ENCODE data around the gene TBRG1.

GRCh38 chr11:124625504-124626168 is 3.0 kb downstream of the TBRG1 start:
- TF ChIP-seq, protein P1, sequence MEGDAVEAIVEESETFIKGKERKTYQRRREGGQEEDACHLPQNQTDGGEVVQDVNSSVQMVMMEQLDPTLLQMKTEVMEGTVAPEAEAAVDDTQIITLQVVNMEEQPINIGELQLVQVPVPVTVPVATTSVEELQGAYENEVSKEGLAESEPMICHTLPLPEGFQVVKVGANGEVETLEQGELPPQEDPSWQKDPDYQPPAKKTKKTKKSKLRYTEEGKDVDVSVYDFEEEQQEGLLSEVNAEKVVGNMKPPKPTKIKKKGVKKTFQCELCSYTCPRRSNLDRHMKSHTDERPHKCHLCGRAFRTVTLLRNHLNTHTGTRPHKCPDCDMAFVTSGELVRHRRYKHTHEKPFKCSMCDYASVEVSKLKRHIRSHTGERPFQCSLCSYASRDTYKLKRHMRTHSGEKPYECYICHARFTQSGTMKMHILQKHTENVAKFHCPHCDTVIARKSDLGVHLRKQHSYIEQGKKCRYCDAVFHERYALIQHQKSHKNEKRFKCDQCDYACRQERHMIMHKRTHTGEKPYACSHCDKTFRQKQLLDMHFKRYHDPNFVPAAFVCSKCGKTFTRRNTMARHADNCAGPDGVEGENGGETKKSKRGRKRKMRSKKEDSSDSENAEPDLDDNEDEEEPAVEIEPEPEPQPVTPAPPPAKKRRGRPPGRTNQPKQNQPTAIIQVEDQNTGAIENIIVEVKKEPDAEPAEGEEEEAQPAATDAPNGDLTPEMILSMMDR (IDR thresholded peaks at IDR 0.05; ENCODE audit: insufficient read depth, low read length): no peak
- TF ChIP-seq GABPA (IDR thresholded peaks at IDR 0.05; ENCODE audit: low read depth) (no peak), POLR2AphosphoS5 (IDR thresholded peaks at IDR 0.05; ENCODE audit: low read depth) (no peak), SPI1 (IDR thresholded peaks at IDR 0.05; ENCODE audit: borderline replicate concordance, low read depth) (no peak)
- TF ChIP-seq, protein P2, sequence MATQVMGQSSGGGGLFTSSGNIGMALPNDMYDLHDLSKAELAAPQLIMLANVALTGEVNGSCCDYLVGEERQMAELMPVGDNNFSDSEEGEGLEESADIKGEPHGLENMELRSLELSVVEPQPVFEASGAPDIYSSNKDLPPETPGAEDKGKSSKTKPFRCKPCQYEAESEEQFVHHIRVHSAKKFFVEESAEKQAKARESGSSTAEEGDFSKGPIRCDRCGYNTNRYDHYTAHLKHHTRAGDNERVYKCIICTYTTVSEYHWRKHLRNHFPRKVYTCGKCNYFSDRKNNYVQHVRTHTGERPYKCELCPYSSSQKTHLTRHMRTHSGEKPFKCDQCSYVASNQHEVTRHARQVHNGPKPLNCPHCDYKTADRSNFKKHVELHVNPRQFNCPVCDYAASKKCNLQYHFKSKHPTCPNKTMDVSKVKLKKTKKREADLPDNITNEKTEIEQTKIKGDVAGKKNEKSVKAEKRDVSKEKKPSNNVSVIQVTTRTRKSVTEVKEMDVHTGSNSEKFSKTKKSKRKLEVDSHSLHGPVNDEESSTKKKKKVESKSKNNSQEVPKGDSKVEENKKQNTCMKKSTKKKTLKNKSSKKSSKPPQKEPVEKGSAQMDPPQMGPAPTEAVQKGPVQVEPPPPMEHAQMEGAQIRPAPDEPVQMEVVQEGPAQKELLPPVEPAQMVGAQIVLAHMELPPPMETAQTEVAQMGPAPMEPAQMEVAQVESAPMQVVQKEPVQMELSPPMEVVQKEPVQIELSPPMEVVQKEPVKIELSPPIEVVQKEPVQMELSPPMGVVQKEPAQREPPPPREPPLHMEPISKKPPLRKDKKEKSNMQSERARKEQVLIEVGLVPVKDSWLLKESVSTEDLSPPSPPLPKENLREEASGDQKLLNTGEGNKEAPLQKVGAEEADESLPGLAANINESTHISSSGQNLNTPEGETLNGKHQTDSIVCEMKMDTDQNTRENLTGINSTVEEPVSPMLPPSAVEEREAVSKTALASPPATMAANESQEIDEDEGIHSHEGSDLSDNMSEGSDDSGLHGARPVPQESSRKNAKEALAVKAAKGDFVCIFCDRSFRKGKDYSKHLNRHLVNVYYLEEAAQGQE (IDR thresholded peaks at IDR 0.05; ENCODE audit: insufficient replicate concordance, low read depth): no peak

All from HL-60 (cell line).